Stimulated activated CD8-positive, alpha-beta memory T cell treated with anti-CD3 and anti-CD28 coated beads, Interleukin-2, amount 100 ng/mL, for 1 hour (primary cell): ENCODE data around the gene OTUD7B.
"Not testable (repeated sequence)": the region's sequence is repeated elsewhere in the genome, so short reads cannot be mapped to it uniquely, and the experiment has no call there.

Experiments
- DNase-seq, 2 donors: peaks; one replicate each; pipeline ENCODE4 v3.0.0-alpha.2; 2020; ENCODE audit warnings: low read depth in 2 of 2

The OTUD7B gene

DNA sequence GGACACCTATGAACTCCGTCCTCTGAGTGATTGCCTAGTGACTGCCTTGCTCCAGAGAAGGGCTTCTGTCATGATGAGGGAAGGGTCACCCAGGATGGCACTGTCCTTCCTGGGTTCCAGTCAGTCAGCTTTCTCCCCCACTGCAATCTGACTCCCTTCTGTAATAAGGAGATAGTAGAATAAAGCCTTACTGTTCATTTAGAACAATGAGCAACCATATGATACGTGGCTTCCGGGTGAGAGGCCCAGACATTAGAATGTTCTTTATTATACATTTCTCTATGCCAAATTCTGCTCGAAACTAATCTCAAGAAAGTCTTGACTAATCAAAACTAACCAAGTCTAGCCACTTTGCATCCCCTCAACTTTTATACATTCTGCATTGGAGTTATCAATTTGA lies 65.3 kb downstream of the OTUD7B start:
- DNase-seq = no peak

DNA sequence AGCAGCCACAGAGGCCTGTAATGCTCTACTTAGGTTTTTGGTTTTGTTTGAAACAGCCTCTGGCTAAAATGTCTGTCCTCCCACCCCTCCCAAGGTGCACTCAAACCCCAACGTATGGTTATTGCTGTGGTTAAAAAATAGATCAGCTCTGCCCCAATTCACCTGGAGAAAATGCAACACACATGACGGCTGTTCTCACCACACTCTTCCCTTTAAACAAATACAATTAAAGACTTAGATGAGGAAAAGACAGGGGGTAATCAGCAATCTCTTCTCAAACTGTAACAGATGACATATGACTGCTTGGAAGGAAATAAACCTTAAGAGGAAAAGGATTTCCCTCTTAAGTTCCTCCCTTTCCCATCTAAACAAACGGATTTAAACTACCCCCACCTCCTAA lies 67.6 kb downstream of the OTUD7B start:
- DNase-seq = no peak

DNA sequence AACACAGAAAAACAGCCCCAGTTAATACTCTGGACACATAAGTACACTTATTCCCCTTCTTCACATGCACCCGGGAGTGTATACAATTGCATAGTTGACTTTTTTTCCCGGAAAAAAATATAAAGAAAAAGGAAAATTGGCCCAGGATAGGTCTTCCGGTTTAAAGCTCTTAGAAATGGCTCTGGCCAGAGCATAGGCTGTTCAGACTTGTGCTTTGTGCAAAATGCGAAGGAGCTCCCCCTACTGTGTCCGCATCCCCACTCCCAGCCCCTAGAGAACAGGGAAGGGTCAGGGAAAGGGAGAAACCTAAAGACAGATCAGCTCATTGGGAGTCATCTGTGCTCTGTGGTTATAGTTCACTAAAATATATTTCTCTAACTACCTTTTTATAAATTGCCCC lies 68.3 kb downstream of the OTUD7B start:
- DNase-seq = no peak

DNA sequence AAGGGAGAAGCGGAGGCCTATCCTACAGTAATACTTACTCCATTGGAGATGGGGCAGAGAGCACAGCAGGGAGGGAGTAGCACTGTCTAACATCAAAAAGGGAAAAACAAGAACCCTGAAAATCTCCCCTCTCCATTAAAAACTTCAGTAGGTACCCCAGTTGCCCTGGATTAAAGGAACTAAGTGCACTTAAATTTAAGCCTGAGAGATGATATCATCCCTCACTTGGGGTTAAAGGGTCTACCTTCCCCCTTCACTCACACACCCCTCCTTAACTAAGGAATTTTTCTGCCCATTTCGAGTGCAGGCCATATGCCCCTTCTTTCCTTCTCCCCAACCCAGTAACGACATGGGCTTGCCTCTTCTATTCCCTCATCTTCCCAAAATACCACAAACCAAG lies 70.1 kb downstream of the OTUD7B start:
- DNase-seq = no peak

DNA sequence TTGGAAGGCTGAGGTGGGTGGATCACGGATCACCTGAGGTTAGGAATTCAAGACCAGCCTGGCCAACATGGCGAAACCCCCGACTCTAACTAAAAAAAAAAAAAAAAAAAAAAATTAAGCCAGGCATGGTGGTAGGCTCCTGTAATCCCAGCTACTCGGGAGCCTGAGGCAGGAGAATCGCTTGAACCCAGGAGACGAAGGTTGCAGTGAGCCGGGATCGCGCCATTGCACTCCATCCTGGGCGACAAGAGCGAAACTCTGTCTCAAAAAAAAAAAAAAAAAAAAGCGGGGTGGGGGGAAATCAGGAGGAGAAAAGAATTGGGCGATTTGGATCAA lies 71.9 kb downstream of the OTUD7B start:
- DNase-seq = not testable (repeated sequence)

DNA sequence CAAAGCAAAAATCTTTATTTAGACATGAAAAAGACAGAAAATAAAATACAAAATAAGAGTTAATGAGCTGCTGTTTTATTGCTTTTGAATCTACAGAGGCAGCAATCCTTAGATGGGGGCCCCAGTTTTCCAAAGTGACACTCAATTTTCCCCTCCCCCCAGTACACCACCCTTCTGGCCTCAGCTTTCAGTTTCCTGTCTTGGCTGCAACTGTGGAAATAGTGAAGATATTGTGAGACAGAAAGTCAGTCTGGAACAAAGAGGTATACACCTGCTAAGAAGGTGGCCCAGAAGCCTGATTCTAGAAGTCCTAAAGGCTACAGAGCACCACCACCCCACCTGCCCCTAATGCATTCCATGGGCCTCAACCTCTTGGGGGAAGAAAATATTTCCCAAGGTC lies 72.8 kb downstream of the OTUD7B start:
- no peak for DNase-seq

DNA sequence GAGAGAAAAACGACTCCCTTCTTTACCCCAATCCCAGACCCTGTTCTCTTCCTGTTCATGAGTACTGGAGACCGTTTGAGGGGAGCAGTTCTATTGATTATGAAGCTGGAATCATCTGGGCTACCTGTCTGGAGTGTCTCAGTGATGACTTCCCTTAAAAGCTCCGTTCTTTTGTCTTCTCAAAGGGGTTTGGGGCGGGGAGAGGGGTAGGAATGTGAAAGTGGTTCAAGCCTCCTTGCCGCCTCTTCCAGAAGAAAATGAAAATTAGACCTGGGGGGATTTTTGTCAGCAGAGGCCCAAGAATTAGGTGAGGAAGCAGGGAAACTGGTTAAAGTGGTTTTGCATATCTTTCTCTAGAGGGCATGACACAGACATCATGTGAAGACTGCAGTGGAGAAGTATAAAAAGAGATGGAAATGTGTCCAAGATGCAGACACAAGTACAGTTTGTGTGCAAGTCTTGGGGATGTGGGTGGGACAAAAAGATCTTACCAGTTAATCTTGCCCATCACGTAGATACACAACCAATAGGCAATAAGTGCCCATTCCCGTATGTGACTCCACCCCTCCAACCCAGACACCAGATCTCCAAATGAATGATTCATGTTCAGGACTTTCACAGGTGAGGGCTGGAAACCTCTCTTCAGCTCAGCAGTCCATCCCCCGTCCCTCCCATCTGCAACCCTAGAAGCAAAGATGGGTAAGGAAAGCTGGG lies 73.4 kb downstream of the OTUD7B start:
- DNase-seq = no peak

DNA sequence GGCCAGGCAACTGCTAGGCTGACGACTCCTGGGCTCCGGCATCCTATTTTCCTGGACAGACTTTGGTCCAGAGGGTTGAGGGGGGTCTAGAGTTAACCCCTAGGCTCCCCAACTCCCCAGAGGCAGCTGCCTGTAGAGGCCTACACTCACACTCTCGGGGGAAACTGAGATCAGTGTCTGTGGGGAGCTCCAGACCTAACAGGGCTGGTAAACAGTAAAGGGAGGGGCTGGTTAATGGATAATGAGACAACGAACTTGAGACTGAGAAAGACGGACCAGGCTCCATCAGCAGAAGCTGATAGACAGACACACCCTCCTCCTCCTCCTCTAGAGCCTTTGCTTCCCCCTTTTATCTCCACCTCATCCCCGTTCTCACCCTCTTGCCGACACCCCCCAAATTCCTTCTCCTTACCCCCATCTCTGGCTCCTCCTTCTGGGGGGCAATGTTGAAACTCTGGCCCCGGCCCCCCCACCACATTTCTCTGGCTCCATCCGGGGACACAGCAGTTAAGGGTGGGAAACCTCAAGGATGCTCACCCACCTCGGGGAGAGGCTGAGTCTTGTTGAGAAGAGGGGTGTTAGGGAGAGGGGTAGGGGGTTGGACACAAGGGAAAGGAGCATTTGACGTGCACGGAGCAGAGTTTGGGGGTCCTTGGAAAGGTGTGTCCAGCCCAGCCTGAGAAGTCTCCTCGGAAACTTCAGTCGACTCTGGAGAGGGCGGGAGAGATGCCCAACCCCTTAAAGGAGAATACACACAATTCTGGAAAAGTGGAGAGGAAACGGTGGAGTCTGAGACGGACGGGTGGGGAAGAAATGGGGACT lies 74.1 kb downstream of the OTUD7B start, which contains the start of gene MTMR11:
Gene MTMR11, minus strand, starts transcription at position 710 of the 822 bp plus-strand sequence. Its CDS starts 232 bp downstream, at position 478.
- no peak for DNase-seq

DNA sequence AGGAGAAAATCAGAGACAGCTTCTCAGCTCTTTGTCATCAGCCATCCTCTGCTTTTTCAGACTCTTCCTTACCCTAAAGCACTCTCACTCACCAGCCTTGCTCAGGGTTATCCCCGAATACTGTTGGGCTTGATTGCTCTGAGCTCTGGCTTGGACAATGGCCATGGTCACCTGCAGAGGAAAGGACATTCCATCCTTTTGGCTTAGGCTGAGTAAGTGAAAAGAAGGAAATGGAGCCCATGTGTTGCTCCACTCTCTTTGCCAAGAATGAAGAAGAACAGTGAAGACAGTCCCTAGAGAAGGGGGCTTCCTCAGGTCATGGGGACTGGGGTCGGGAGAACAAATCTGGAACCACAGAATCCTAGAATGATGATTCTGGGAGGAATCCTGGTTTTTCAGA lies 76.2 kb downstream of the OTUD7B start:
- DNase-seq = no peak

DNA sequence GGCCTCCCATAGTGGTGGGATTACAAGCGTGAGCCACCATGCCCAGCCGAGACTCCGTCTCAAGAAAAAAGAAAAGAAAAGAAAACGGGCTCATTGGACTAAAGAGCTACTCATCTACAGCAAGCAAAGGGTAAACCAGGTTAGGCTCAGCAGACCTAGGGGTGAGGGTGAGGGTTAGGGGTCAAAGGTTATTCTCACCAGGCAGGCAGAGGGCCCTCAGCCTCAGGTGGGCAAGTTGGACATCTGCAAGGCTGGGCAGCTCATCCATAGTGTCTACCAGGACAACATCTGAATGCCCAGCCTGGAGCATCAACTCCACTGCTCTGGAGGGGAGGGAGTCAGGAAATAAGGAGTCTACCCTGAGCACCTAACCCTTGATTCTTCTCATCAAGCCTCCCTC lies 77.3 kb downstream of the OTUD7B start:
- DNase-seq = no peak

DNA sequence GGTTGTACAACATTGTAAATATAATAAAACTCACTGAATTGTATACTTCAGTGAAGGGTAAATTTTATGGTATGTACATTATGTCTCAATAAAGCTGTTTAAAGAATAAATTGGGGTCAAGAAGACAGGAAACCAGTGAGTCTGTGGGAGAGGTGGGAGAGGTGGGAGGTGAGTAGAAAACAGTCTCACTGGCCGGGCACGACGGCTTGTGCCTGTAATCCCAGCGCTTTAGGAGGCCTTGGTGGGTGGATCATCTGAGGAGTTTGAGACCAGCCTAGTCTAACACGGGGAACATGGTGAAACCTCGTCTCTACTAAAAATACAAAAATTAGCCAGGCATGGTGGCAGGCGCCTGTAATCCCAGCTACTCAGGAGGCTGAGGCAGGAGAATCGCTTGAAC lies 78.1 kb downstream of the OTUD7B start:
- DNase-seq = no peak

DNA sequence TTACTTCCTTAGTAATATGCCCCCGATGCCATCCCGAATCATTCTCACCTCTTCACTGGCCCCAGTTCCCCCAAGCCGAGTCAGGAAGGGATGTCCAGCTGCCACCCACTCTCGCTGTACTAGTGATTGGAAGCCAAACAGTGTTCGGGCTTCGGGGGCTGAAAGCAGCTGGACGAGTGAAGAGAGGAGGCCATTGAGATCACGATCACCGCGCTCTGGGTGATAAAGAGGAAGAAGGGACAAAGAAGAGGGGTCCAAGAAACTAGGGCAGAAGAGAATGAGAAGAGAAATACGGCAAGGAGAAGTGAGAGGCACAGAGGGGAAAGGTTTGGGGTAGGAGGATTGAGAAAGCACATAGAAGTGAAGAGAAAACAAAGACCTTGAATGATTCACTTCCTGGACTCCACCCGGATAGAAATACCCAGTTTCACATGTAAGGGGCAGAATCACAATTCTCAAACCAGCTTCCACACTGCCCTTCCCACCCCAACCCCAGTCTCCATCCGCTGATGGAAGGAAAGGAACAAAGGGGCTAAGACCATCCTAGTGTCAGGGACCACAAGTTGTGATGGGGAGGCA lies 79.2 kb downstream of the OTUD7B start:
- no peak for DNase-seq

DNA sequence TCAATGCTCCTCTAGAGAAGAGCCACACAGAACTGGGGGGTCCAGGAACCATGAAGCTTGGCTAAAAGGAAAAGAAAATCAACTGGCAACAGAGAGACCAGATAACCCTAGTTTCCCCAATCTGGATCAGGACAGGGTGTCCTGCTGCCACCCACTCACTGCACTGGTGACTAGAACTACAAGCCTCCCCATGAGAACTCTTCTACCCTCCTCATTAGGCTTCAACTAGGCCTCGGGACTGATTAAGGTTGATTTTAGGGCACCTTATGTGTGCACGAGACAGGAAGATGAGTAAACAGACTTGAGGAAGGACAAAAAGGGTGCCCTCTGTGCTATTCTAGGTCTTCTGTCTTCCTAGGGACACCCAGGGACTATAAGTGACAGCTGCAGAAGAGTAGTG lies 80.7 kb downstream of the OTUD7B start:
- no peak for DNase-seq

DNA sequence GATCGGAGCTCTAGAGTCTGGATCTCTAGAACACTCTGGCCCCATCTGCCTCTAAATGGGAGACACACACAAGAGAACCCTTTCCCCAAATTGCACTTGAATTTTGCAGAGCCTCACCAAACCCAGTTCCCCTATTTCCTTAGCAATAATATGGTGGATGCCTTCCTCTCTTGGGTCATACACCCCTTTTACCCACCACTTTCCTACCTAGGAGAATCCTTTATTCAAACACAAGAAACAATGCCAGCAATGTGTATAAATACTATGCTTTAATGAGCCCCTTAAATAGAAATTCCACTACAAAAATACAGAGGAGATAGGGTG lies 82.2 kb downstream of the OTUD7B start:
- DNase-seq = no peak

DNA sequence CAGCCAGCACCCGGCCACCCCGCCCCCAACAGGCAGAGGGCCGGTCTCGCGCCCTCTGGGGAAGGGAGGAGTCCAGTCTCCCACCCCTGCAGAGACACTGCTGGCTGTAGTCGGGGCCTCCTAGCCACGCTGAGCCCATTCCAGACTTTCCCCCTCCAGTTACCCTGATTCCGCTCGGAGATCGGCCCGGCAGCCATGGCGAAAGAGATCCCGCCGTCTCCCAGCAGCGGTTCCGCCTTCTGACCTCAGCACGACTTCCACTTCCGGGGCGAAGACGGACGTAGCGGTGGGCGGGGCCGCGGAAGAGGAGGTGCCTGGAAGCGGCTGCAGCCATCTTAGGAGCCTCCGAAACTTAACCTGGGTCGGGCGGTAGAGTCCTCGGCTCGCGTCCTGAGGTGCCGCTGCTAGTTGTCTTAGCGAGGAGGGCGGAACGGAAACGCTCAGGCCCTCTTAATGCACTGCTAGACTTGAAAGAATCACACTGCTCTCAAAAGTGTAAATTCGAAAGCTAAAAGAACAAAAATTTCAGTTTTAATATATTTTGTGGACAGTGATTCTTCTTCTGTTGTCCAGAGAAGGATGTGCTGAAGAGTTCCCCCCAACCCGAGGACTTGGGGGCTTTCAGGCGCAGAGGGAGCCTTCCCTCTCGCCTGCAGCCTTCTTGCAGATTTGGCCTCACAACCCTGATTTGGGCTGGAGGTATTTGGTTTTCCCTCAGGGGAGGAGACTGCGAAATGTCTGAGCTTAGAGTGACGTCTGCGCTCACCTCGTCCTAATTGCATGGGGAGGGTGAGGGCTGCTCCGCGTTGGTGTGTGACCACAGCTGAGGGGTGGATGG lies 82.7 kb downstream of the OTUD7B start, which contains the start of gene SF3B4:
Gene SF3B4, minus strand, starts transcription at position 241 of the 838 bp plus-strand sequence. Its CDS starts 44 bp downstream, at position 197.
- DNase-seq = peak; percentile 90 to 92

DNA sequence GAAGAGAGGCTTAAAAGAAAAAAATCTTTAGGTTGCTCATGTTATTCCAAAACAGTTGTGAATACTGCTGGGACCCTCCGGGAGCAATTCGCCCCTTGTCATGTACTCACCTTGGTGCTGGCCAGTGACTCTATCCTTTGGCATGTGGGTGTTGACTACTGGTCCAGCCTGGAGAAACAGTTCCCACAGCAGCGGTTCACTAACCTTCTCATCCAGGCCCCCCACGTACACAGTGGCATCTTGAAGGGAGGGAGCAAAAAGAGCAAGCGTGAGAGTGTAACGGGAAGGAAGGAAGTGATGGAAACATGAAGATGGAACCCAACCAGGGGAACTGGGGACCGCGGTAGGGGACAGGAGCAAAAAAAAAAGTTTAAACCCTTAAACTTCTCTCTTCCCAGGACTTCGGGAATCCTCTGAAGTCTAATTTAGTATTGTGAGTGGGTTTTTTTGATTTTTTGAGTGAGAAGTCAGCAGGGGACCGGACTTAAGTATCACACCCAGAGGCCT lies 83.4 kb downstream of the OTUD7B start:
- no peak for DNase-seq

DNA sequence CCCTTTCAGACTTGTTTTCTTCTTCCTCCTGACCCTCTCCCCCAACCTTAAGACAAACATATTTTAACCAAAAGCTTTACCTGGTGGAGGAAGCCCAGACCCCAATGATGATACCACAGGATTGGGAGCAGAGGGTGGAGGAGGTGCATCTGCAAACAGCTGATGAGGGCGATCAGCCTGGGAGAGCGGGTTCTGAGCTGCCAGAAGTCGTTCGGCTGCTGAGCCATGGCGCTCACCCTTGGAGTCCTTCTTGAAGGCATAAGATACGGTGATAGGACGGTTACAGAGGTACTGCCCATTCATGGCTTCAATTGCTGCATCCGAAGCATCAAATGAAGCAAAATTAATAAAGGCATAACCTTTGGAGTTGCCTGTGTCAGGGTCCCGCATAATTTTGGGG lies 84.2 kb downstream of the OTUD7B start:
- DNase-seq = no peak

DNA sequence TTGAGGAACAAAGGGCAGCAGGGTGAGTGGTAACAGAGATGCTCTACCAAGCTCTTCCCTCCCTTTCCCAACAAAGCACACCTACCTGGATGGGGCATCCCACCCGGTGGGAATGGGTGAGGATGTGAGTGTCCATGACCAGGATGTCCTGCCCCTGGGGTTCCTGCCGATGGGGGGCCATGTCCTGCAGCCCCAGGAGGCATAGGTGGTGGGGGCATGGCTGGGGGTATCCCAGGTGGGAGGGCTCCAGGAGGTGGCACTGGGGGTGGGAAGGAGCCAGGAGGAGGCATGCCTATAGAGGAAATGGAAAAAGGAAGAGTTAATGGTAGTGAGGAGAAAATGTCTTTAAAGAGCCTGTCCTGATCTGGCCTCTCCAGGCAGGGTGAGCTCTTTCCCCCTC lies 84.8 kb downstream of the OTUD7B start:
- DNase-seq = no peak

DNA sequence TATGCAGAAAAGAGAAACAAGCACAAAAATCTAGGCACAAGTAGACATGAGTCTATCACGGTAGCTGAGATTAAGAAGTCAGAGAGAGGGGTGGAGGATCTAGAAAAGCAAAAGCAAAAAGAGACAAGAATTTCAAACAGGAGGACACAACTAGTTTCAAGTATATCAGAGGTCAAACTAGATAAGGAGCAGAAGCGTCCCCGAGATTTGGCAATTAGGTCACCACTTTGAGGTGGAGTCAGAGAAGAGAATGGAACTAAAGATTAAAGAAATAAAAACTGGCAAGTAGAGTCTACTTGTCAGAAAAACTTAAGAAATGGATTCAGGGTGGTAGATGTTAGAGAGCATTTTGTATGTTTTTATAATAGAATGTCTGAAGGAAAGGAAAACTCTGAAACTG lies 85.2 kb downstream of the OTUD7B start:
- DNase-seq = no peak

DNA sequence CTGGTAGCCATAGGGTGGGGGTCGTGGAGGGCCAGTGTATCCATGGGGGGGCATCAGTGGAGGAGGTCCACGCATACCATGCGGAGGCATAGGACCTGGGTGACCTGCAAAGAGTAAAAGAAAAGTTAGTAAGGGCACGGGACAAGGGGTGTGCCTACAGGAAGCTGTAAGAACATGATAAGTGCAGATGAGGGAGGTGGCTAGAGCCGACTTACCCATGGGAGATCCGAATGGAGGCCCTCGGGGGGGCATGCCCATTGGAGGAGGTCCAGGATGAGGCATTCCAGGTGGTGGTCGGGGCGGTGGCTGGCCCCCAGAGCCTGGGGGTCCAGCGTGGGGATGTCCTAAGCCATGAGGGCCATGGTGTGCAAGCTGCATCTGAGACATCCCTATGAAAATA lies 86.9 kb downstream of the OTUD7B start:
- no peak for DNase-seq

DNA sequence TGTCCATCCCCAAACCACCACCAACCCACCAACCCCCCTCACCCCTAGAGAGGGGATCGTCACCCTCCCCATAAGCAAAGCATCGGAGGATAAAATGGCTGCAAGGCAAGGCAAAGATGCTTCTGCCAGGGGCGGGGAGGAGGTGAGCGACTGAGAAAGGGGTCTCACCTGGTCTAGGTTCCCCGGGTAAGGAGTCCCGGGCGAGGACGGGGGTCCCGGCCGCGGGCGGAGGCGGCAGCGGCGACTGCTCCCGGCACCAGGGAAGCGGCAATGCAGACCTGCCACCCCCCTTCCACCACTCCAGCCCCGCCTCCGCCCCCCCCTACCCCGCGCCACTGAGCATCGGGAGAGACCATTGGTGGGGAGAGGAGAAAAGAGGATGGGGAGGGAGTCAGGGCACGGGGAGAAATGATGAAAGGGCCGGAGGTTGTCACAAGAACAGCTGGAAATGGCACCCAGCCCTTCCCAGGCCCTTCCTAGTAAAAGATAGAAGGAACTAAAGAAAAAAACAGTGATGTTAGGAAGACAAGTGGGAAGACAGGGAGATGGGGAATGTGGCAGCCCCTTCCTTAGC lies 92.9 kb downstream of the OTUD7B start, which contains the start of gene SV2A:
Gene SV2A, minus strand, starts transcription at position 274 of the 574 bp plus-strand sequence. CDS start 4,004 bp downstream, outside the sequence.
- DNase-seq = peak; percentile 5 to 15
